DOHH2 (cell line): ENCODE data around the gene LBH.

Experiments used
- H3F3A ChIP-seq: fragments of 200-600 bp; sonication (generic), shearing (Covaris generic); 2 replicates; pipeline ENCODE4 v1.6.0; 2016; ENCODE audit warnings: antibody characterized with exemption, mild to moderate bottlenecking; ENCODE audit not compliant: control insufficient read depth, insufficient read depth
- H3K27ac ChIP-seq: fragments of 200-600 bp; sonication (generic); 2 replicates; pipeline ENCODE4 v1.5.1; 2014; ENCODE audit warnings: low read depth, mild to moderate bottlenecking, low read length, moderate library complexity
- H3K27me3 ChIP-seq: fragments of 200-600 bp; sonication (generic); 2 replicates; pipeline ENCODE4 v1.6.1; 2014; ENCODE audit warnings: mild to moderate bottlenecking, low read length, mixed read lengths; ENCODE audit not compliant: control insufficient read depth
- H3K36me3 ChIP-seq: fragments of 200-600 bp; sonication (generic); 2 replicates; pipeline ENCODE4 v1.6.1; 2014; ENCODE audit warnings: mild to moderate bottlenecking, low read length, moderate library complexity, mixed read lengths; ENCODE audit not compliant: control insufficient read depth
- H3K4me1 ChIP-seq: fragments of 200-600 bp; sonication (generic); 2 replicates; pipeline ENCODE4 v1.6.1; 2014; ENCODE audit warnings: mild to moderate bottlenecking, low read length, mixed read lengths; ENCODE audit not compliant: control insufficient read depth
- H3K4me2 ChIP-seq: fragments of 200-600 bp; sonication (generic); 2 replicates; pipeline ENCODE4 v1.6.0; 2014; ENCODE audit warnings: mild to moderate bottlenecking, low read length, moderate library complexity
- H3K4me3 ChIP-seq: fragments of 200-600 bp; sonication (generic); 2 replicates; pipeline ENCODE4 v1.5.1; 2014; ENCODE audit warnings: mild to moderate bottlenecking, low read length, mixed read lengths
- H3K79me2 ChIP-seq: fragments of 200-600 bp; sonication (generic); 2 replicates; pipeline ENCODE4 v1.6.1; 2014; ENCODE audit warnings: mild to moderate bottlenecking, low read length, mixed read lengths; ENCODE audit not compliant: control insufficient read depth
- H3K9me2 ChIP-seq: fragments of 200-600 bp; sonication (generic); replicated peaks from 2 replicates; pipeline ENCODE4 v1.6.1; 2014; ENCODE audit warnings: mild to moderate bottlenecking, low read length, mixed read lengths; ENCODE audit not compliant: control insufficient read depth
- H3K9me3 ChIP-seq: fragments of 200-600 bp; sonication (generic); 2 replicates; pipeline ENCODE4 v1.6.1; 2014; ENCODE audit warnings: antibody characterized with exemption, low read length, mixed read lengths; ENCODE audit not compliant: control insufficient read depth, insufficient read depth
- H4K20me1 ChIP-seq: fragments of 200-600 bp; sonication (generic); 2 replicates; pipeline ENCODE4 v1.6.0; 2014; ENCODE audit warnings: low read depth, mild to moderate bottlenecking, antibody characterized with exemption, low read length, moderate library complexity; ENCODE audit not compliant: control insufficient read depth, insufficient read depth
- EZH2phosphoT487 ChIP-seq: fragments of 200-600 bp; sonication (generic); IDR thresholded peaks from 2 replicates; pipeline ENCODE4 v1.6.1; 2017; ENCODE audit warnings: borderline replicate concordance, mild to moderate bottlenecking, antibody characterized with exemption, low read length, moderate library complexity, mixed read lengths
- TF ChIP-seq, protein P1 (sequence below): fragments of 200-600 bp; sonication (generic); IDR thresholded peaks from one replicate; pipeline ENCODE4 v1.5.1; 2014; ENCODE audit warnings: antibody characterized with exemption, mild to moderate bottlenecking, low read depth, low read length; ENCODE audit not compliant: poor library complexity, severe bottlenecking

Gene LBH

DNA sequence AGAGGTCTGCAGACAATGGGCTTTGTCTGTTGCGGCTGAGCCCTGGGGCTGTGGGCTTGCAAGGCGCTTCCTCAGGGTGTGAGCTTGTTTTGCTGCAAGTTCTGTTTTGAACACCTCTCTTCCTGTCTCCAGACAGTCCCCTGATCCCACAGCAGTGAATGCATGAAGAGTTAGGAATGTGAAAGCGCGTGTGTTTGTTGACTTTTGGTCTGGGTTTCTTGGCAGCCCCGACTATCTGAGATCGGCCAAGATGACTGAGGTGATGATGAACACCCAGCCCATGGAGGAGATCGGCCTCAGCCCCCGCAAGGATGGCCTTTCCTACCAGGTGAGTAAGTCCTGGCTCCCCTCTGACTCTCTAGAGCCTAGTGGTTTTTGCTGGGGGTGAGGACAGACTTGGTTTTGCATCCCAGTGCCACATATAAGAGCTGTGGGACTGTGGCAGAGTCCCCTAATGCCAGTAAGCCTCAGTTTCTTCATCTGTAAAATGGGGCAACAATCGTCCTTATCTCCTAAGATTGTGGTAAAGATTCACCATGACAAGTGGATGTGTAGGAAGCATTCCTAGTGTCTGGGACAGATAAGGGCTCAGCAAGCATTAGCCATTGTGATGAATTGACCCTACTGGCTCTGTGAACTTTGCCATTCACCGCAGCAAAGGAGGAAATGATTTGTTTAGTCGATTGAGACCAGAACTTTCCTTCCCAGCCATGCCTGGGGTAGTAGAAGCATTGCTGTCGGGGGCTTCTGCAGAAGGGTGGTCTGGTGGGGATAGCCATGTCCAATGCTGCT lies 3.0 kb downstream of the LBH start:
- H3K9me2 ChIP-seq, result no peaks in the 10 kb centered on the region
- no peak for TF ChIP-seq EZH2phosphoT487
- TF ChIP-seq, protein P1, sequence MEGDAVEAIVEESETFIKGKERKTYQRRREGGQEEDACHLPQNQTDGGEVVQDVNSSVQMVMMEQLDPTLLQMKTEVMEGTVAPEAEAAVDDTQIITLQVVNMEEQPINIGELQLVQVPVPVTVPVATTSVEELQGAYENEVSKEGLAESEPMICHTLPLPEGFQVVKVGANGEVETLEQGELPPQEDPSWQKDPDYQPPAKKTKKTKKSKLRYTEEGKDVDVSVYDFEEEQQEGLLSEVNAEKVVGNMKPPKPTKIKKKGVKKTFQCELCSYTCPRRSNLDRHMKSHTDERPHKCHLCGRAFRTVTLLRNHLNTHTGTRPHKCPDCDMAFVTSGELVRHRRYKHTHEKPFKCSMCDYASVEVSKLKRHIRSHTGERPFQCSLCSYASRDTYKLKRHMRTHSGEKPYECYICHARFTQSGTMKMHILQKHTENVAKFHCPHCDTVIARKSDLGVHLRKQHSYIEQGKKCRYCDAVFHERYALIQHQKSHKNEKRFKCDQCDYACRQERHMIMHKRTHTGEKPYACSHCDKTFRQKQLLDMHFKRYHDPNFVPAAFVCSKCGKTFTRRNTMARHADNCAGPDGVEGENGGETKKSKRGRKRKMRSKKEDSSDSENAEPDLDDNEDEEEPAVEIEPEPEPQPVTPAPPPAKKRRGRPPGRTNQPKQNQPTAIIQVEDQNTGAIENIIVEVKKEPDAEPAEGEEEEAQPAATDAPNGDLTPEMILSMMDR, result no peak
- peaks cover 8% of the 10 kb centered on the region for H3K79me2 ChIP-seq
- H3K27ac ChIP-seq, result no peak overlapping the region
- peaks cover 3% of the 10 kb centered on the region; the same call in 1 of the 2 replicates for H4K20me1 ChIP-seq
- peaks cover 30% of the 10 kb centered on the region for H3K27me3 ChIP-seq
- peaks cover 32% of the 10 kb centered on the region for H3K4me1 ChIP-seq
- no peaks in the 10 kb centered on the region for H3K9me3 ChIP-seq
- H3K4me2 ChIP-seq, result peak overlapping the region; percentile 81; the same call in 1 of the 2 replicates
- no peaks in the 10 kb centered on the region for H3F3A ChIP-seq
- H3K36me3 ChIP-seq, result peaks cover 3% of the 10 kb centered on the region
- H3K4me3 ChIP-seq, result no peak overlapping the region

DNA sequence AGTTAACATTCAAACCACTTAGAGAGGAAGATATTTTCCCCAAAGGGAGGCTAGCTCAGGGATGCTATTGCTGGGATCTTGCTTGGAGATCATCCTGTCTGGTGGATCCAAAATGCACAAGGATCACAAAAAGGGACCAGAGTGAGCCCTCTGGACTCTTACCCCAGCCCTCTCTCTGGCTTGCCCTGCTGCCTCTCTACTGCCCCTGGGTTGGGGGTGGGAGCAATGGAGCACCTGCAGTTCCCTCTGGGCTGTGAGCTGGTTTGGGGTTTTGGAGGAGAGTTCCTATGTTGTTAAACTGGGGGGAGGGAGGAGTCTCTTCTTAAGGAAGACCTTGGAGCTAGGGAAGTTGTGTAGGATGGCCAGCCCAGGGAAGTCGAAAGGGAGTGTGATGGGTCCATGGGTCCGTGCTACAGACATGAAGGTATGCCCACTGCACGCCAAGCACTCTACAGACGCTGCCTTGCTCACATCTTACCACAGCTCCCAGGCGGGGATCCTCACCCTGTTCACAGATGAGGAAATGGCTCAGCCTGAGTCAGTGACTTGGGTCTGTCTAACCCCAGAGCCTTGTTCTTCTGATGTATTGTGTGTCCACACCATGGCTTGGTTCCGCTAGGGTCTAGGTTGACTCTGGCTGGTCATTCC lies 3.8 kb downstream of the LBH start:
- H3K4me2 ChIP-seq, result no peak overlapping the region
- no peaks in the 10 kb centered on the region for H3K9me3 ChIP-seq
- peaks cover 27% of the 10 kb centered on the region for H3K27me3 ChIP-seq
- TF ChIP-seq, protein P1, result no peak
- TF ChIP-seq EZH2phosphoT487, result no peak
- H3K36me3 ChIP-seq, result peaks cover 7% of the 10 kb centered on the region
- peaks cover 8% of the 10 kb centered on the region for H3K79me2 ChIP-seq
- no peaks in the 10 kb centered on the region for H3F3A ChIP-seq
- peaks cover 3% of the 10 kb centered on the region; the same call in 1 of the 2 replicates for H4K20me1 ChIP-seq
- no peak overlapping the region for H3K4me3 ChIP-seq
- peaks cover 35% of the 10 kb centered on the region for H3K4me1 ChIP-seq
- no peak overlapping the region for H3K27ac ChIP-seq
- H3K9me2 ChIP-seq, result no peaks in the 10 kb centered on the region

DNA sequence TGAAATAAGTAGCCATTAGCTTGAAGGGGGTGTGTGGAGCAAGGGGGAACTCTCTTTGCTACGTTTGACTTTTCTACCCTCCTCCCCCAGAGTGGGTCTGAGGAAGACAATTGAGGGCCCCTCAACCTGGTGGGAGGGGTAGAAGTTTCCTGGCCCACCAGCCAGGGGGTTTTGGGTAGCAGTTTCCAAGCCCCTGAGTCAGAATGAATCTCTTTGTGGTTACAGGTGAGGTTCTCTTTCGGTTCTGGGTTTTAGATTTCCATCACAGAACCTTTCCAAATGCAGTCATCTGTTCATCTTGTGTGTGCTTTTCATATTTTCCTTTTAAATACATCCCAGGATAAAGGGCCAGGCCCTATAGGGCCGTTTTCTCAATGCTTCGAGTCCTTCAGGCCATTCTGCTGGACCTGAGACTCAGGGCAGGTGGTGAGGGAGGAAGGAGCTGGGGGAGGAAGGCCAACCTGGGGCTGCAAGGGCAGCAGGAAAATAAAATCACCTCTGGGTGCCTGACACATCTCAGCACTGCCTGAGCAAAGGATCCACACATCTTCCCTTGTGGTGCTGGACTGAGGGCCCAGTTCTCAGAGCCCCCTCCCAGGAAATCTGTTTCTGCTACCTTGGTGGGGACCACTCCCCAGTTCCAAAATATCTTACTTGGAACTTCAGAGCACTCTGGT lies 4.7 kb downstream of the LBH start:
- Histone ChIP-seq H3K9me3 (no peaks in the 10 kb centered on the region), H4K20me1 (peaks cover 3% of the 10 kb centered on the region; the same call in 1 of the 2 replicates), H3K4me2 (no peak overlapping the region), H3K27me3 (peaks cover 18% of the 10 kb centered on the region), H3K4me3 (no peak overlapping the region), H3K9me2 (no peaks in the 10 kb centered on the region), H3K27ac (no peak overlapping the region), H3K79me2 (peaks cover 8% of the 10 kb centered on the region), H3K36me3 (peaks cover 9% of the 10 kb centered on the region), H3K4me1 (peaks cover 28% of the 10 kb centered on the region), H3F3A (no peaks in the 10 kb centered on the region)
- TF ChIP-seq, protein P1, result no peak
- no peak for TF ChIP-seq EZH2phosphoT487
